Psoas muscle (tissue), 8 donors: ENCODE measurements around the gene MPHOSPH10. TPM values are rescaled to one million over a fixed set of nuclear protein-coding genes. Genes with fewer than 3 reads are reported as not detected.

Experiments used
- ATAC-seq, 4 donors: fragments of 200-7000 bp; cut with Tn5 transposase; one replicate each; pipeline ENCODE4 v1.9.1; 2020; ENCODE audit warnings: moderate library complexity in 3 of 4, mild to moderate bottlenecking in 2 of 4
- DNase-seq, 2 donors: peaks; one replicate each; pipeline ENCODE4 v3.0.0-alpha.2; 2020
- H3K27ac ChIP-seq: fragments of 200-600 bp; one replicate; pipeline ENCODE4 v1.8.0; 2022
- H3K27me3 ChIP-seq, 3 donors: fragments of 200-600 bp in 1 of 3; one replicate each; pipeline versions ENCODE4 v1.6.1 to v1.8.0; 2013 to 2022; ENCODE audit warnings: low read length in 2 of 3, mild to moderate bottlenecking in 2 of 3, moderate library complexity in 1 of 3; ENCODE audit not compliant: insufficient read depth in 3 of 3
- H3K36me3 ChIP-seq, 2 donors: fragments of 200-600 bp in 1 of 2; one replicate each; pipeline versions ENCODE4 v1.6.1 to v1.8.0; 2013 to 2022; ENCODE audit warnings: low read depth in 1 of 2, mild to moderate bottlenecking in 1 of 2, moderate library complexity in 1 of 2; ENCODE audit not compliant: insufficient read depth in 1 of 2
- H3K4me1 ChIP-seq: fragments of 200-600 bp; one replicate; pipeline ENCODE4 v1.8.0; 2022
- H3K4me3 ChIP-seq: fragments of 200-600 bp; one replicate; pipeline ENCODE4 v1.8.0; 2022; ENCODE audit warnings: mild to moderate bottlenecking
- H3K9me3 ChIP-seq: fragments of 200-600 bp; one replicate; pipeline ENCODE4 v1.8.0; 2022
- WGBS, 3 donors: extraction: QIAGEN DNeasy Blood & Tissue Kit; methylation state at CpG; one replicate each; pipeline versions ENCODE4 v1.1.6 to v1.1.7; 2013; 5-methylcytosine and 5-hydroxymethylcytosine counted together
- intact Hi-C, 2 donors: fragments of 100-400 bp; cut with DNase I; formaldehyde crosslinking; loops; one replicate each; pipeline versions ENCODE4 v1.11.0 to v1.14.2; 2022
- polyA plus RNA-seq, 3 donors: library from polyadenylated mRNA; stranded (reverse); fragments of 200-250 nt; gene quantifications; one replicate each; pipeline ENCODE4 v1.2.3, GENCODE V29; 2013
- total RNA-seq, 4 donors: library from RNA; stranded (reverse); fragmentation: NEBNext Ultra II Directional in 2 of 4; extraction: Animal tissue kit (Norgen Biotek cat#: 25700) in 2 of 4; gene quantifications; one replicate each; pipeline versions ENCODE4 v1.2.1 to v1.2.4, GENCODE V29; 2021 to 2023
- TF ChIP-seq, protein P1 (sequence below): fragments of 200-600 bp; IDR thresholded peaks from one replicate; pipeline ENCODE4 v1.8.0; 2022; ENCODE audit warnings: antibody characterized with exemption
- donor health status: healthy with polysubstance abuse.
- donor health status: DM: no; HTN: no; CAD: no; lungs with moderate emphysema.
- donor health status: Bipolar disorder and iron deficiency.
- donor health status: healthy.
- donor health status: DM: yes; HTN: yes; CAD: no.
- donor health status: DM: no; HTN: no; CAD: no.
- donor health status: DM: no; HTN: no; CAD: no.
- donor health status: DM: yes; HTN: yes; CAD: no.

MPHOSPH10 gene
- total and polyA plus RNA-seq, 7 donors = 32.9 to 53.7 (median 39.7) TPM

DNA sequence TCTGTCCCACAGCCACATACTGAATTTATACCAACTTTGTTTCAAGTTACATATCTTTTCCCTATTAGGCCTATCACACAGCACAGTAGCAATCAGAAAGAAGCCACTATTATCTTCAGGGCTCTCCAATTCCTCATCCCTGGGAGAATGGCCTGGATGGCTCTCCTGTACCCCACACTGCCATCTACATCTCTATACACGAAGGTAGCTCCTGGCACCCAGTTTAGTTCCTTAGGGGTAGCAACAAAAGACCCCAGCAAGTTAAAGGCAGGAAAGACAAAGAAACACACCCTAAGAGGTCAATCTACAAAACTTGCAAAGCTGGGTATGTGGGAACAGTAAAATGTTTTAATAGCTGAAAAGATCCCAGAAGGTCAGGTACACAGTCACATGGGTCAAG, 56.5 kb downstream of the MPHOSPH10 start:
- ATAC-seq (no peak), DNase-seq (no peak)
- intact Hi-C loops = loop anchor here in 1 of 2 donors (5.0 kb wide), 1 partner anchor 85 kb away; no protein-coding TSS in a partner anchor
- WGBS, 3 donors = 67 to 75% (median 72%) methylated on average over 1 of the region's 1 CpG
- no peaks in the 10 kb centered on the region for H3K27me3 ChIP-seq
- no peaks in the 10 kb centered on the region for H3K4me1 ChIP-seq
- peaks cover 3 to 30% of the 10 kb centered on the region in 2 donors for H3K36me3 ChIP-seq
- no peak overlapping the region for H3K4me3 ChIP-seq
- TF ChIP-seq, protein P1, sequence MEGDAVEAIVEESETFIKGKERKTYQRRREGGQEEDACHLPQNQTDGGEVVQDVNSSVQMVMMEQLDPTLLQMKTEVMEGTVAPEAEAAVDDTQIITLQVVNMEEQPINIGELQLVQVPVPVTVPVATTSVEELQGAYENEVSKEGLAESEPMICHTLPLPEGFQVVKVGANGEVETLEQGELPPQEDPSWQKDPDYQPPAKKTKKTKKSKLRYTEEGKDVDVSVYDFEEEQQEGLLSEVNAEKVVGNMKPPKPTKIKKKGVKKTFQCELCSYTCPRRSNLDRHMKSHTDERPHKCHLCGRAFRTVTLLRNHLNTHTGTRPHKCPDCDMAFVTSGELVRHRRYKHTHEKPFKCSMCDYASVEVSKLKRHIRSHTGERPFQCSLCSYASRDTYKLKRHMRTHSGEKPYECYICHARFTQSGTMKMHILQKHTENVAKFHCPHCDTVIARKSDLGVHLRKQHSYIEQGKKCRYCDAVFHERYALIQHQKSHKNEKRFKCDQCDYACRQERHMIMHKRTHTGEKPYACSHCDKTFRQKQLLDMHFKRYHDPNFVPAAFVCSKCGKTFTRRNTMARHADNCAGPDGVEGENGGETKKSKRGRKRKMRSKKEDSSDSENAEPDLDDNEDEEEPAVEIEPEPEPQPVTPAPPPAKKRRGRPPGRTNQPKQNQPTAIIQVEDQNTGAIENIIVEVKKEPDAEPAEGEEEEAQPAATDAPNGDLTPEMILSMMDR = no peak
- H3K9me3 ChIP-seq = no peaks in the 10 kb centered on the region
- H3K27ac ChIP-seq = no peak overlapping the region

DNA sequence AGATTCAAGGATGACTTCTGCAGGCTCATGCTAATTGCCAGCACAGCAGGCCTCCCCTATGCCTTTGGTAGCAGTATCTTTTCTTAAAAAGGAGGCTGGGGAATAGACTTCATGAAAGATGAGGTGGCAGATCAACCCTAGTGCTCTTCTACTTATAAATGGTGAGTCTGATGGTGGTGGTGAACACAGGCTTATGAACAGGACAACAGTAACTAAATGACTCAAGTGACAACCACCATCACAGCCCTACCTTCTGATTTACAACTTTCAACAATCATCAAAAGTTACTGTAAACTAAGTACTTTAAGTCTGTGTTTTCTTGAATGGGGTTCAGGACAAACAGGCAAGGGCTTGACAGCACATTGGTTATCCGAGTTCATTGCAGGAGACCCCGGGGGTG, 57.2 kb downstream of the MPHOSPH10 start:
- intact Hi-C loops = loop anchor here in 1 of 2 donors (5.0 kb wide), 1 partner anchor 85 kb away; no protein-coding TSS in a partner anchor
- Histone ChIP-seq H3K4me3 (no peak overlapping the region), H3K27me3 (no peaks in the 10 kb centered on the region), H3K4me1 (no peaks in the 10 kb centered on the region), H3K9me3 (no peaks in the 10 kb centered on the region), H3K27ac (no peak overlapping the region), H3K36me3 (peaks cover 3 to 30% of the 10 kb centered on the region in 2 donors)
- ATAC-seq = no peak
- no peak for DNase-seq
- TF ChIP-seq, protein P1 = no peak
- 62 to 76% (median 71%) methylated on average over 2 of the region's 2 CpGs for WGBS, 3 donors

DNA sequence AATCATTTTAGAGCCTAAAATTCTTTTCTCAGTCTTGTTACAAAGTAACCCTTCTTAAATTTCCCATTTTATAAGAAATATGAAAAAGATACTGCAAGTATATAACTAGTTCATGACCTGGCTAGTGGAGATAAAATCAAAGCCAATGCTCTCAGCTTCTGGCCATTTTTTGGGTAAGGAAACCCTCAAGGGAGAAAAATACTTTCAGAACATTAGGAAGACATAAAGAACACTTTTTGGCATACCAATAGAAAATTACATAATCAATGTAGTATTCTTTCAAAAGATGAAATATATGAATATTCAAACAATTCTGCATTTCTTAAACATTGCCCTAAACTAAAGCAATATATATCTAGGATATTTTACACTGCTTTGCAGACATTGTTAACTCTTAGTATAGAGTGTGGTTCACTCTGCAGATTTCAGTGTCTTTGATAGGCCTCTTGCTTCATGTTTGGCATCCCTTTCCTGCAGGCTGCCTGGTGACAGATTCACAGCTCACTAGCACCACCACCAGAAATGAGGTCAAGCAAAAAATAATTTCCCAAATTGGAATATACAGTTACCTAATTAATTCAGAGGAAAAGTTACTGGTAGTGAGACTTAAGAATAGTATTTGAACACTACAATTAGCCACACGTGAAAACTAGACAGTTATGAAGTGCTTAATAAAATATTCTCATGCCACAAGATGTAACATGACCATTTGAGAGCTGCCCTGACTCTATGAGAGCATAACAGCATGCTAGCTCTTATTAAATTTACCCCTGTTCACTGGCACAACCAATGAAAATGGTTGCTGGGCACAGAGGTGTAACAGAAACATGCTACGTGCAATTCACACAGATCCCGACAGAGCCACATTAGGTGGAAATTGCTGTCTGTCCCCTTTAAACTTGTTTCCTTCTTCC, 60.5 kb downstream of the MPHOSPH10 start:
- TF ChIP-seq, protein P1 = peak; percentile 50
- Histone ChIP-seq H3K4me3 (no peak overlapping the region), H3K27me3 (no peaks in the 10 kb centered on the region), H3K36me3 (peaks cover 3 to 38% of the 10 kb centered on the region in 2 donors), H3K4me1 (no peaks in the 10 kb centered on the region), H3K27ac (peak overlapping the region; percentile 41), H3K9me3 (no peaks in the 10 kb centered on the region)
- 20 to 53% (median 32%) methylated on average over 3 of the region's 3 CpGs for WGBS, 3 donors
- ATAC-seq (peak; percentile 87 to 95 (median 92)), DNase-seq (no peak)
- intact Hi-C loops = no loop called here

DNA sequence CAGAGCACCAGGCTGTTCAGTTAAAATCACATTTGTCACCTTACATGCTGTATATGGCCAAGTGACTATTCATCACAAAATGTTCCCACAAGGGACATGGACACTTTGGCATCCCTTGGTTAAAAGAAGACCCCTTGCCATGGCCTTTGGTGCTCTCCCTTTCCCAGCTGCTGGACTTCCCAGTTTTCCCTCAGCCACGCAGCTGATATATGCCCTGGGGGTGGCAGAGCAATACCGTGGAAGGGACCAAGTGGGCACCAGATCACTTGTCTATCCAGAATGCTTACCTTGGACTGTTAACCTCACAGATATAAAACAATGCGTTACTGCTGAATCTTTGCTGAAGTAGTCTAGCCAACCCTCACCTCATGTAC, 61.1 kb downstream of the MPHOSPH10 start:
- TF ChIP-seq, protein P1 = no peak
- no peak for DNase-seq
- 47 to 62% (median 52%) methylated on average over 3 of the region's 3 CpGs for WGBS, 3 donors
- peak; percentile 48 to 65 (median 56) for ATAC-seq
- H3K4me1 ChIP-seq = no peaks in the 10 kb centered on the region
- H3K27ac ChIP-seq = peak overlapping the region; percentile 41
- intact Hi-C loops = no loop called here
- no peak overlapping the region for H3K4me3 ChIP-seq
- no peaks in the 10 kb centered on the region for H3K27me3 ChIP-seq
- no peaks in the 10 kb centered on the region for H3K9me3 ChIP-seq
- H3K36me3 ChIP-seq = peaks cover 0 to 38% of the 10 kb centered on the region in 2 donors

Other genes starting within 250 kb of the MPHOSPH10 start
- gene VAX2, start 230.1 kb upstream of the MPHOSPH10 start, total RNA-seq = 1 to 10 TPM in 2 of 4 donors, under 1 TPM in 2; 0.66 to 1.2 (median 0.96) TPM
- gene VAX2, start 230.1 kb upstream of the MPHOSPH10 start, polyA plus RNA-seq = under 1 TPM; 0.30 to 0.97 (median 0.48) TPM
- gene ATP6V1B1, start 194.7 kb upstream of the MPHOSPH10 start, total RNA-seq = under 1 TPM in 2 of 4 donors, not detected in 2; 0.22 to 0.53 TPM
- gene ATP6V1B1, start 194.7 kb upstream of the MPHOSPH10 start, polyA plus RNA-seq = under 1 TPM; 0.10 to 0.70 (median 0.38) TPM
- gene ANKRD53, start 152.0 kb upstream of the MPHOSPH10 start, total RNA-seq = under 1 TPM; 0.15 to 0.69 (median 0.49) TPM
- gene ANKRD53, start 152.0 kb upstream of the MPHOSPH10 start, polyA plus RNA-seq = under 1 TPM; 0.27 to 0.77 (median 0.36) TPM
- 10 to 100 TPM; 46.7 to 70.7 (median 54.7) TPM for gene TEX261, start 135.8 kb upstream of the MPHOSPH10 start, total RNA-seq
- gene TEX261, start 135.8 kb upstream of the MPHOSPH10 start, polyA plus RNA-seq = 10 to 100 TPM; 31.9 to 70.5 (median 34.2) TPM
- 10 to 100 TPM; 31.3 to 49.1 (median 37.0) TPM for gene NAGK, start 62.0 kb upstream of the MPHOSPH10 start, total RNA-seq
- 10 to 100 TPM; 40.9 to 92.8 (median 55.3) TPM for gene NAGK, start 62.0 kb upstream of the MPHOSPH10 start, polyA plus RNA-seq
- gene MCEE, start 405 bp upstream of the MPHOSPH10 start, total RNA-seq = 10 to 100 TPM; 15.3 to 17.2 (median 15.9) TPM
- 10 to 100 TPM; 10.9 to 27.4 (median 25.6) TPM for gene MCEE, start 405 bp upstream of the MPHOSPH10 start, polyA plus RNA-seq
- gene PAIP2B, start 96.5 kb downstream of the MPHOSPH10 start, total RNA-seq = 10 to 100 TPM; 14.0 to 47.4 (median 36.9) TPM
- gene PAIP2B, start 96.5 kb downstream of the MPHOSPH10 start, polyA plus RNA-seq = 10 to 100 TPM in 1 of 3 donors, 1 to 10 TPM in 2; 2.7 to 10.6 (median 7.2) TPM
- gene ZNF638, start 201.1 kb downstream of the MPHOSPH10 start, total RNA-seq = 10 to 100 TPM; 62.3 to 73.6 (median 65.4) TPM
- 10 to 100 TPM; 50.5 to 58.6 (median 56.3) TPM for gene ZNF638, start 201.1 kb downstream of the MPHOSPH10 start, polyA plus RNA-seq